Activated T-cell treated with anti-CD3 and anti-CD28 coated beads, Interleukin-2, amount 50 U/mL, for 24 hours (primary cell): ENCODE data around the gene USP49.
A peak's percentile ranks its signal among the peaks of the same experiment; 100 is the strongest.

ENCODE experiments used
- DNase-seq: peaks from one replicate; pipeline ENCODE4 v3.0.0-alpha.2; 2020
- H3K27ac Mint-ChIP-seq: 2 replicates; pipeline ENCODE4 v1.8.0; 2020; ENCODE audit warnings: mild to moderate bottlenecking, mixed read lengths
- H3K27me3 Mint-ChIP-seq: 2 replicates; pipeline ENCODE4 v1.8.0; 2020; ENCODE audit warnings: mixed read lengths
- H3K36me3 Mint-ChIP-seq: 2 replicates; pipeline ENCODE4 v1.8.0; 2020; ENCODE audit warnings: low read depth, mixed read lengths
- H3K4me1 Mint-ChIP-seq: 2 replicates; pipeline ENCODE4 v1.8.0; 2020; ENCODE audit warnings: low read depth, mixed read lengths
- H3K4me3 Mint-ChIP-seq: 2 replicates; pipeline ENCODE4 v1.8.0; 2020; ENCODE audit warnings: mild to moderate bottlenecking, moderate library complexity, mixed read lengths
- H3K9me3 Mint-ChIP-seq: 2 replicates; pipeline ENCODE4 v1.8.0; 2020; ENCODE audit warnings: mixed read lengths

USP49 gene

GRCh38 chr6:41909727-41910126 is 14.6 kb upstream of the USP49 start:
- no peak for DNase-seq
- Mint-ChIP-seq H3K9me3 (no peaks in the 10 kb centered on the region), H3K4me1 (peaks cover 14% of the 10 kb centered on the region), H3K27me3 (no peaks in the 10 kb centered on the region), H3K27ac (no peak overlapping the region), H3K4me3 (no peak overlapping the region), H3K36me3 (peaks cover 79% of the 10 kb centered on the region)

- no peaks in the 10 kb centered on the region for H3K27me3 Mint-ChIP-seq
- DNase-seq, result peak; percentile 61
- peaks cover 15% of the 10 kb centered on the region for H3K4me1 Mint-ChIP-seq
- H3K36me3 Mint-ChIP-seq, result peaks cover 34% of the 10 kb centered on the region
- H3K27ac Mint-ChIP-seq, result peak overlapping the region; percentile 52
- no peak overlapping the region for H3K4me3 Mint-ChIP-seq
- no peaks in the 10 kb centered on the region for H3K9me3 Mint-ChIP-seq
Measured at GRCh38 chr6:41901882-41902519, 6.8 kb upstream of the USP49 start.

- no peak for DNase-seq
- no peak overlapping the region for H3K27ac Mint-ChIP-seq
- H3K4me3 Mint-ChIP-seq, result no peak overlapping the region
- no peaks in the 10 kb centered on the region for H3K9me3 Mint-ChIP-seq
- H3K36me3 Mint-ChIP-seq, result peaks cover 23% of the 10 kb centered on the region
- peaks cover 21% of the 10 kb centered on the region for H3K4me1 Mint-ChIP-seq
- no peaks in the 10 kb centered on the region for H3K27me3 Mint-ChIP-seq
Measured at GRCh38 chr6:41900861-41901260, 5.7 kb upstream of the USP49 start.

GRCh38 chr6:41896281-41896680 is 1.1 kb upstream of the USP49 start:
- Mint-ChIP-seq H3K9me3 (no peaks in the 10 kb centered on the region), H3K27ac (peak overlapping the region; percentile 95), H3K4me1 (peaks cover 12% of the 10 kb centered on the region), H3K27me3 (no peaks in the 10 kb centered on the region), H3K36me3 (peaks cover 5% of the 10 kb centered on the region), H3K4me3 (no peak overlapping the region)
- DNase-seq, result no peak

GRCh38 chr6:41894366-41895299 is 542 bp downstream of the USP49 start:
- Mint-ChIP-seq H3K36me3 (peaks cover 5% of the 10 kb centered on the region), H3K9me3 (no peaks in the 10 kb centered on the region), H3K4me3 (no peak overlapping the region), H3K27ac (peak overlapping the region; percentile 95), H3K4me1 (peaks cover 12% of the 10 kb centered on the region), H3K27me3 (no peaks in the 10 kb centered on the region)
- DNase-seq, result peak; percentile 36

- no peak overlapping the region for H3K4me3 Mint-ChIP-seq
- peaks cover 12% of the 10 kb centered on the region for H3K4me1 Mint-ChIP-seq
- DNase-seq, result no peak
- H3K36me3 Mint-ChIP-seq, result peaks cover 5% of the 10 kb centered on the region
- no peaks in the 10 kb centered on the region for H3K9me3 Mint-ChIP-seq
- H3K27ac Mint-ChIP-seq, result no peak overlapping the region
- H3K27me3 Mint-ChIP-seq, result no peaks in the 10 kb centered on the region
Measured at GRCh38 chr6:41892921-41893564, 2.1 kb downstream of the USP49 start.

- Mint-ChIP-seq H3K4me1 (no peaks in the 10 kb centered on the region), H3K27ac (no peak overlapping the region)
- no peak for DNase-seq
Measured at GRCh38 chr6:41887331-41887751, 7.8 kb downstream of the USP49 start.

GRCh38 chr6:41885930-41886329 is 9.2 kb downstream of the USP49 start:
- H3K36me3 Mint-ChIP-seq, result no peaks in the 10 kb centered on the region
- no peak overlapping the region for H3K27ac Mint-ChIP-seq
- H3K4me1 Mint-ChIP-seq, result no peaks in the 10 kb centered on the region
- no peaks in the 10 kb centered on the region for H3K9me3 Mint-ChIP-seq
- DNase-seq, result no peak
- H3K27me3 Mint-ChIP-seq, result no peaks in the 10 kb centered on the region
- H3K4me3 Mint-ChIP-seq, result no peak overlapping the region

More at GRCh38 chr6:41887331-41887751, 7.8 kb downstream of the USP49 start:
- Mint-ChIP-seq H3K9me3 (no peaks in the 10 kb centered on the region), H3K4me3 (no peak overlapping the region), H3K27me3 (no peaks in the 10 kb centered on the region), H3K36me3 (no peaks in the 10 kb centered on the region)

- Mint-ChIP-seq H3K27me3 (no peaks in the 10 kb centered on the region), H3K4me3 (no peak overlapping the region), H3K36me3 (no peaks in the 10 kb centered on the region), H3K9me3 (no peaks in the 10 kb centered on the region), H3K4me1 (no peaks in the 10 kb centered on the region), H3K27ac (no peak overlapping the region)
- no peak for DNase-seq
Measured at GRCh38 chr6:41884957-41885356, 10.2 kb downstream of the USP49 start.

GRCh38 chr6:41881506-41881905 is 13.7 kb downstream of the USP49 start:
- no peak for DNase-seq
- Mint-ChIP-seq H3K9me3 (no peaks in the 10 kb centered on the region), H3K4me3 (no peak overlapping the region), H3K4me1 (no peaks in the 10 kb centered on the region), H3K36me3 (no peaks in the 10 kb centered on the region), H3K27me3 (no peaks in the 10 kb centered on the region), H3K27ac (no peak overlapping the region)

- no peak overlapping the region for H3K4me3 Mint-ChIP-seq
- H3K36me3 Mint-ChIP-seq, result no peaks in the 10 kb centered on the region
- H3K9me3 Mint-ChIP-seq, result no peaks in the 10 kb centered on the region
- DNase-seq, result no peak
- H3K4me1 Mint-ChIP-seq, result no peaks in the 10 kb centered on the region
- no peak overlapping the region for H3K27ac Mint-ChIP-seq
- H3K27me3 Mint-ChIP-seq, result no peaks in the 10 kb centered on the region
Measured at GRCh38 chr6:41878961-41879405, 16.2 kb downstream of the USP49 start.

GRCh38 chr6:41878246-41878645 is 16.9 kb downstream of the USP49 start:
- no peaks in the 10 kb centered on the region for H3K36me3 Mint-ChIP-seq
- no peaks in the 10 kb centered on the region for H3K9me3 Mint-ChIP-seq
- H3K27ac Mint-ChIP-seq, result no peak overlapping the region
- no peak for DNase-seq
- no peak overlapping the region for H3K4me3 Mint-ChIP-seq
- no peaks in the 10 kb centered on the region for H3K27me3 Mint-ChIP-seq
- H3K4me1 Mint-ChIP-seq, result no peaks in the 10 kb centered on the region

GRCh38 chr6:41877051-41877680 is 18.0 kb downstream of the USP49 start:
- no peaks in the 10 kb centered on the region for H3K36me3 Mint-ChIP-seq
- no peaks in the 10 kb centered on the region for H3K9me3 Mint-ChIP-seq
- no peaks in the 10 kb centered on the region for H3K27me3 Mint-ChIP-seq
- DNase-seq, result no peak
- no peaks in the 10 kb centered on the region for H3K4me1 Mint-ChIP-seq
- no peak overlapping the region for H3K4me3 Mint-ChIP-seq
- H3K27ac Mint-ChIP-seq, result no peak overlapping the region

GRCh38 chr6:41874741-41875140 is 20.4 kb downstream of the USP49 start:
- no peaks in the 10 kb centered on the region for H3K4me1 Mint-ChIP-seq
- no peak overlapping the region for H3K4me3 Mint-ChIP-seq
- no peaks in the 10 kb centered on the region for H3K27me3 Mint-ChIP-seq
- H3K36me3 Mint-ChIP-seq, result peaks cover 3% of the 10 kb centered on the region
- no peak for DNase-seq
- H3K27ac Mint-ChIP-seq, result no peak overlapping the region
- H3K9me3 Mint-ChIP-seq, result no peaks in the 10 kb centered on the region
